Measurements from ENCODE around the gene RIN2.

Gene RIN2

GRCh38 chr20:19737025-19737424, 21.0 kb upstream of the RIN2 start:
- peak; percentile 79 to 83 for DNase-seq (ENCODE audit: low read depth in 2 of 2)
- H3K4me3 ChIP-seq (replicated peaks in 1 of 2; ENCODE audit: low read depth in 2 of 2, low read length in 2 of 2) = no peak overlapping the region
- no peak for TF ChIP-seq CTCF (IDR thresholded peaks at IDR 0.05; ENCODE audit: low read depth, low read length)

- H3K4me3 ChIP-seq (replicated peaks in 1 of 2; ENCODE audit: low read depth in 2 of 2, low read length in 2 of 2) = no peak overlapping the region
- TF ChIP-seq CTCF (IDR thresholded peaks at IDR 0.05; ENCODE audit: low read depth, low read length) = no peak
- peak in 1 of 2 donors; percentile 9 for DNase-seq (ENCODE audit: low read depth in 2 of 2)
Measured at GRCh38 chr20:19738951-19739350, 19.1 kb upstream of the RIN2 start.

GRCh38 chr20:19739351-19739750, 18.7 kb upstream of the RIN2 start:
- no peak for TF ChIP-seq CTCF (IDR thresholded peaks at IDR 0.05; ENCODE audit: low read depth, low read length)
- no peak for DNase-seq (ENCODE audit: low read depth in 2 of 2)
- H3K4me3 ChIP-seq (replicated peaks in 1 of 2; ENCODE audit: low read depth in 2 of 2, low read length in 2 of 2) = no peak overlapping the region

- DNase-seq (ENCODE audit: low read depth in 2 of 2) = no peak
- no peak overlapping the region for H3K4me3 ChIP-seq (replicated peaks in 1 of 2; ENCODE audit: low read depth in 2 of 2, low read length in 2 of 2)
- TF ChIP-seq CTCF (IDR thresholded peaks at IDR 0.05; ENCODE audit: low read depth, low read length) = no peak
Measured at GRCh38 chr20:19740512-19740911, 17.5 kb upstream of the RIN2 start.

GRCh38 chr20:19741924-19742323, 16.1 kb upstream of the RIN2 start:
- DNase-seq (ENCODE audit: low read depth in 2 of 2) = no peak
- no peak for TF ChIP-seq CTCF (IDR thresholded peaks at IDR 0.05; ENCODE audit: low read depth, low read length)

GRCh38 chr20:19742974-19743639, 15.0 kb upstream of the RIN2 start:
- TF ChIP-seq CTCF (IDR thresholded peaks at IDR 0.05; ENCODE audit: low read depth, low read length) = no peak
- DNase-seq (ENCODE audit: low read depth in 2 of 2) = no peak
- no peak overlapping the region for H3K4me3 ChIP-seq (replicated peaks in 1 of 2; ENCODE audit: low read depth in 2 of 2, low read length in 2 of 2)

More at GRCh38 chr20:19741924-19742323, 16.1 kb upstream of the RIN2 start:
- no peak overlapping the region for H3K4me3 ChIP-seq (replicated peaks in 1 of 2; ENCODE audit: low read depth in 2 of 2, low read length in 2 of 2)

GRCh38 chr20:19743640-19743995, 14.4 kb upstream of the RIN2 start:
- no peak for TF ChIP-seq CTCF (IDR thresholded peaks at IDR 0.05; ENCODE audit: low read depth, low read length)
- no peak overlapping the region for H3K4me3 ChIP-seq (replicated peaks in 1 of 2; ENCODE audit: low read depth in 2 of 2, low read length in 2 of 2)
- no peak for DNase-seq (ENCODE audit: low read depth in 2 of 2)

All from cardiac fibroblast (primary cell).